GM12878 (cell line): ENCODE measurements around the gene MYH9. TPM values are rescaled to one million over a fixed set of nuclear protein-coding genes. Genes with fewer than 3 reads are reported as not detected.

Experiments used
- ATAC-seq: fragments of 200-7000 bp; cut with Tn5 transposase; 3 replicates; pipeline ENCODE4 v1.9.1; 2020; ENCODE audit warnings: mild to moderate bottlenecking, moderate library complexity
- BruUV-seq: library from RNA; stranded (reverse); fragments of 400-500 nt; replicated peaks from 2 replicates; lab custom pipeline; 2021; lab: Mats Ljungman, UMichigan
- CTCF ChIA-PET: fragments of 300-600 bp; sonication (Branson Sonifier 250); formaldehyde crosslinking; extraction: SDS; loops from one replicate; lab custom pipeline; 2021; ENCODE audit warnings: inconsistent platforms; lab: Yijun Ruan, JAX
- POLR2A ChIA-PET: fragments of 350-600 bp; formaldehyde crosslinking; extraction: SDS; loops from one replicate; lab custom pipeline; 2021; ENCODE audit warnings: inconsistent platforms; lab: Charles Lee
- RAD21 ChIA-PET: fragments of 300-600 bp; sonication (Branson Sonifier 250); formaldehyde crosslinking; loops from one replicate; lab custom pipeline; 2023; ENCODE audit warnings: antibody characterized with exemption; ENCODE audit not compliant: unreplicated experiment; lab: Charles Lee
- SMC1A ChIA-PET: fragments of 300-600 bp; sonication (Branson Sonifier 250); formaldehyde crosslinking; loops from one replicate; lab custom pipeline; 2023; ENCODE audit not compliant: unreplicated experiment, uncharacterized antibody; lab: Charles Lee
- DNase-seq: peaks from one replicate; pipeline ENCODE4 v3.0.0-alpha.2; 2011; ENCODE audit warnings: low read depth, low spot score
- FAIRE-seq: peaks from 3 replicates; lab custom pipeline; 2011; peaks lifted over from hg19 to GRCh38; lab: Jason Lieb, UNC
- H2AFZ ChIP-seq: 2 replicates; pipeline ENCODE4 v1.6.0; 2011; ENCODE audit warnings: low read depth, low read length, control low read depth; ENCODE audit not compliant: control insufficient read depth
- H3K27ac ChIP-seq: 2 replicates; pipeline ENCODE4 v1.5.1; 2011; ENCODE audit warnings: control low read depth; ENCODE audit not compliant: control insufficient read depth, insufficient read depth
- H3K27me3 ChIP-seq, 2 experiments: replicated peaks in 1 of 2; 2 replicates each; pipeline versions ENCODE4 v1.6.0 to v1.6.1; 2011; ENCODE audit warnings: low read length in 1 of 2; ENCODE audit not compliant: control insufficient read depth in 2 of 2, insufficient read depth in 2 of 2
- H3K36me3 ChIP-seq, 2 experiments: 2 replicates each; pipeline ENCODE4 v1.5.1; 2011; ENCODE audit warnings: low read length in 1 of 2; ENCODE audit not compliant: control insufficient read depth in 2 of 2, insufficient read depth in 2 of 2
- H3K4me1 ChIP-seq: 2 replicates; pipeline ENCODE4 v1.6.1; 2011; ENCODE audit warnings: mild to moderate bottlenecking, low read length, moderate library complexity, mixed read lengths; ENCODE audit not compliant: control insufficient read depth, insufficient read depth
- H3K4me2 ChIP-seq: 2 replicates; pipeline ENCODE4 v1.6.0; 2011; ENCODE audit warnings: control low read depth; ENCODE audit not compliant: control insufficient read depth, insufficient read depth
- H3K4me3 ChIP-seq: fragments of 200-600 bp; sonication (generic); 2 replicates; pipeline ENCODE4 v1.5.1; 2016
- H3K79me2 ChIP-seq: 2 replicates; pipeline ENCODE4 v1.6.0; 2011; ENCODE audit warnings: low read length; ENCODE audit not compliant: control insufficient read depth, insufficient read depth
- H3K9ac ChIP-seq: 2 replicates; pipeline ENCODE4 v1.8.0; 2011; ENCODE audit warnings: low read length, control low read depth, mixed read lengths; ENCODE audit not compliant: control insufficient read depth, insufficient read depth
- H3K9me3 ChIP-seq: replicated peaks from 3 replicates; pipeline ENCODE4 v1.5.1; 2011; ENCODE audit warnings: mild to moderate bottlenecking, low read length; ENCODE audit not compliant: control insufficient read depth, insufficient read depth
- H4K20me1 ChIP-seq: 2 replicates; pipeline ENCODE4 v1.6.0; 2011; ENCODE audit not compliant: control insufficient read depth, insufficient read depth
- BMI1 ChIP-seq: fragments of 450-650 bp; IDR thresholded peaks from 2 replicates; pipeline ENCODE4 v1.6.1; 2016; ENCODE audit warnings: mild to moderate bottlenecking, moderate library complexity, borderline replicate concordance
- HDAC2 ChIP-seq: fragments of 200-600 bp; sonication (generic); IDR thresholded peaks from 2 replicates; pipeline ENCODE4 v1.6.1; 2017
- NR2F1 ChIP-seq: fragments of 450-650 bp; conservative IDR thresholded peaks from 2 replicates; pipeline ENCODE4 v1.6.1; 2017; ENCODE audit warnings: mild to moderate bottlenecking
- POLR2AphosphoS2 ChIP-seq: IDR thresholded peaks from 2 replicates; pipeline ENCODE4 v1.6.1; 2011; ENCODE audit warnings: low read depth, mild to moderate bottlenecking, low read length, improper control_type of control experiment, moderate library complexity
- SP1 ChIP-seq: IDR thresholded peaks from one replicate; pipeline ENCODE4 v1.6.1; 2011; ENCODE audit warnings: low read depth, low read length
- TBL1XR1 ChIP-seq: IDR thresholded peaks from 2 replicates; pipeline ENCODE4 v1.6.1; 2012; ENCODE audit warnings: low read depth, low read length, improper control_type of control experiment
- YBX1 ChIP-seq: fragments of 450-650 bp; IDR thresholded peaks from 2 replicates; pipeline ENCODE4 v1.6.1; 2016; ENCODE audit warnings: antibody characterized with exemption
- ZNF274 ChIP-seq: IDR thresholded peaks from one replicate; pipeline ENCODE4 v1.8.0; 2011; ENCODE audit not compliant: insufficient read length, insufficient read depth
- ZNF622 ChIP-seq: fragments of 450-650 bp; IDR thresholded peaks from 2 replicates; pipeline ENCODE4 v1.6.1; 2017; ENCODE audit warnings: mild to moderate bottlenecking, inconsistent platforms
- WGBS: methylation state at CpG from one replicate; pipeline ENCODE4 v1.1.6; 2016; ENCODE audit warnings: low lambda C conversion rate; ENCODE audit not compliant: insufficient replicate concordance, insufficient coverage; ENCODE audit errors: missing lambda C conversion rate; 5-methylcytosine and 5-hydroxymethylcytosine counted together
- in situ Hi-C: fragments of 300-500 bp; cut with MboI; formaldehyde crosslinking; loops from 9 replicates; pipeline ENCODE4 v1.14.3; 2018; ENCODE audit warnings: mixed read lengths
- intact Hi-C: fragments of 100-400 bp; cut with micrococcal nuclease; formaldehyde crosslinking; loops from one replicate; pipeline ENCODE4 v1.14.2; 2022; ENCODE audit not compliant: unreplicated experiment
- polyA plus RNA-seq, 11 experiments: library from polyadenylated mRNA; depleted of rRNA in 4 of 11; unstranded in 6 of 11; stranded (reverse) in 5 of 11; fragments of >200 nt; fragmentation: Nextera tagmentation in 4 of 11; fragmentation: Illumina TruSeq in 1 of 11; extraction: Ambion mirVana in 4 of 11; extraction: Trizol in 1 of 11; gene quantifications; 1 replicate in 1 of 11; 2 replicates in 10 of 11; pipeline versions ENCODE4 v1.2.1 to v1.2.3, GENCODE V29; 2011 to 2016; ENCODE audit warnings: inconsistent platforms in 2 of 11, missing spikeins in 2 of 11, low read depth in 1 of 11
- total RNA-seq, 4 experiments: library from RNA; depleted of rRNA in 3 of 4; stranded (reverse); fragments of >200 nt in 3 of 4; fragmentation: Illumina TruSeq in 1 of 4; extraction: Trizol in 1 of 4; gene quantifications; 2 replicates each; pipeline versions ENCODE4 v1.2.1 to v1.2.3, GENCODE V29; 2013 to 2021
- TF ChIP-seq, protein P1 (sequence below): fragments of 150-350 bp; IDR thresholded peaks from 2 replicates; pipeline ENCODE4 v1.6.1; 2016; ENCODE audit warnings: low read depth, low read length
- TF ChIP-seq, protein P2 (sequence below): fragments of 450-650 bp; formaldehyde crosslinking; IDR thresholded peaks from 2 replicates; pipeline ENCODE4 v1.4.0; 2022; ENCODE audit warnings: mild to moderate bottlenecking, moderate library complexity
- TF ChIP-seq, protein P3 (sequence below): IDR thresholded peaks from 2 replicates; pipeline ENCODE4 v1.6.1; 2012; ENCODE audit warnings: low read length, inconsistent platforms
- TF ChIP-seq, protein P4 (sequence below): fragments of 450-650 bp; IDR thresholded peaks from 2 replicates; pipeline ENCODE4 v1.6.1; 2016; ENCODE audit warnings: mild to moderate bottlenecking

Gene MYH9
- total and polyA plus RNA-seq, 10 of the 15 experiments (the other 5 are each of a cell fraction or from before 2014, with no cell fraction given), result 5.1 to 525 (median 145) TPM

GRCh38 chr22:36398601-36399471 is 11.1 kb upstream of the MYH9 start:
- Histone ChIP-seq H2AFZ (no peak overlapping the region), H3K4me3 (no peak overlapping the region), H3K79me2 (no peaks in the 10 kb centered on the region), H3K27me3 (no peaks in the 10 kb centered on the region), H3K4me2 (no peak overlapping the region), H3K4me1 (no peaks in the 10 kb centered on the region; the same call in 1 of the 2 replicates), H3K27ac (no peak overlapping the region), H3K9ac (no peak overlapping the region), H3K36me3 (no peaks in the 10 kb centered on the region), H4K20me1 (no peaks in the 10 kb centered on the region), H3K9me3 (no peaks in the 10 kb centered on the region)
- intact Hi-C loops, result no loop called here
- ChIA-PET SMC1A (interaction anchor here (0.7 to 1.6 kb wide), 2 partner anchors 11 to 41 kb away, joined by 3 read pairs; partner anchors contain the start of gene MYH9), POLR2A (no interaction called here), RAD21 (no interaction called here), CTCF (interaction anchor here (0.6 to 1.4 kb wide), 2 partner anchors 56 to 71 kb away, joined by 3 to 5 read pairs; no protein-coding TSS in a partner anchor)
- in situ Hi-C loops, result no loop called here
- no peak for ATAC-seq
- DNase-seq, result no peak
- no peak for FAIRE-seq
- no TSS peak for BruUV-seq
- 62% methylated on average over 10 of the region's 10 CpGs for WGBS
- no peak for TF ChIP-seq BMI1
- TF ChIP-seq, protein P1, sequence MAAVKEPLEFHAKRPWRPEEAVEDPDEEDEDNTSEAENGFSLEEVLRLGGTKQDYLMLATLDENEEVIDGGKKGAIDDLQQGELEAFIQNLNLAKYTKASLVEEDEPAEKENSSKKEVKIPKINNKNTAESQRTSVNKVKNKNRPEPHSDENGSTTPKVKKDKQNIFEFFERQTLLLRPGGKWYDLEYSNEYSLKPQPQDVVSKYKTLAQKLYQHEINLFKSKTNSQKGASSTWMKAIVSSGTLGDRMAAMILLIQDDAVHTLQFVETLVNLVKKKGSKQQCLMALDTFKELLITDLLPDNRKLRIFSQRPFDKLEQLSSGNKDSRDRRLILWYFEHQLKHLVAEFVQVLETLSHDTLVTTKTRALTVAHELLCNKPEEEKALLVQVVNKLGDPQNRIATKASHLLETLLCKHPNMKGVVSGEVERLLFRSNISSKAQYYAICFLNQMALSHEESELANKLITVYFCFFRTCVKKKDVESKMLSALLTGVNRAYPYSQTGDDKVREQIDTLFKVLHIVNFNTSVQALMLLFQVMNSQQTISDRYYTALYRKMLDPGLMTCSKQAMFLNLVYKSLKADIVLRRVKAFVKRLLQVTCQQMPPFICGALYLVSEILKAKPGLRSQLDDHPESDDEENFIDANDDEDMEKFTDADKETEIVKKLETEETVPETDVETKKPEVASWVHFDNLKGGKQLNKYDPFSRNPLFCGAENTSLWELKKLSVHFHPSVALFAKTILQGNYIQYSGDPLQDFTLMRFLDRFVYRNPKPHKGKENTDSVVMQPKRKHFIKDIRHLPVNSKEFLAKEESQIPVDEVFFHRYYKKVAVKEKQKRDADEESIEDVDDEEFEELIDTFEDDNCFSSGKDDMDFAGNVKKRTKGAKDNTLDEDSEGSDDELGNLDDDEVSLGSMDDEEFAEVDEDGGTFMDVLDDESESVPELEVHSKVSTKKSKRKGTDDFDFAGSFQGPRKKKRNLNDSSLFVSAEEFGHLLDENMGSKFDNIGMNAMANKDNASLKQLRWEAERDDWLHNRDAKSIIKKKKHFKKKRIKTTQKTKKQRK, result no peak
- TF ChIP-seq HDAC2, result no peak
- TF ChIP-seq, protein P2, sequence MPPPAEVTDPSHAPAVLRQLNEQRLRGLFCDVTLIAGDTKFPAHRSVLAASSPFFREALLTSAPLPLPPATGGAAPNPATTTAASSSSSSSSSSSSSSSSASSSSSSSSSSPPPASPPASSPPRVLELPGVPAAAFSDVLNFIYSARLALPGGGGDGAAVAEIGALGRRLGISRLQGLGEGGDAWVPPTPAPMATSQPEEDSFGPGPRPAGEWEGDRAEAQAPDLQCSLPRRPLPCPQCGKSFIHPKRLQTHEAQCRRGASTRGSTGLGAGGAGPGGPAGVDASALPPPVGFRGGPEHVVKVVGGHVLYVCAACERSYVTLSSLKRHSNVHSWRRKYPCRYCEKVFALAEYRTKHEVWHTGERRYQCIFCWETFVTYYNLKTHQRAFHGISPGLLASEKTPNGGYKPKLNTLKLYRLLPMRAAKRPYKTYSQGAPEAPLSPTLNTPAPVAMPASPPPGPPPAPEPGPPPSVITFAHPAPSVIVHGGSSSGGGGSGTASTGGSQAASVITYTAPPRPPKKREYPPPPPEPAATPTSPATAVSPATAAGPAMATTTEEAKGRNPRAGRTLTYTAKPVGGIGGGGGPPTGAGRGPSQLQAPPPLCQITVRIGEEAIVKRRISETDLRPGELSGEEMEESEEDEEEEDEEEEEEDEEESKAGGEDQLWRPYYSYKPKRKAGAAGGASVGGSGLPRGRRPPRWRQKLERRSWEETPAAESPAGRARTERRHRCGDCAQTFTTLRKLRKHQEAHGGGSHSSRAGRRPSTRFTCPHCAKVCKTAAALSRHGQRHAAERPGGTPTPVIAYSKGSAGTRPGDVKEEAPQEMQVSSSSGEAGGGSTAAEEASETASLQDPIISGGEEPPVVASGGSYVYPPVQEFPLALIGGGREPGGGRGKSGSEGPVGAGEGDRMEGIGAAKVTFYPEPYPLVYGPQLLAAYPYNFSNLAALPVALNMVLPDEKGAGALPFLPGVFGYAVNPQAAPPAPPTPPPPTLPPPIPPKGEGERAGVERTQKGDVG (CRISPR knock-in tag), result no peak
- TF ChIP-seq ZNF274, result no peak
- TF ChIP-seq, protein P3, sequence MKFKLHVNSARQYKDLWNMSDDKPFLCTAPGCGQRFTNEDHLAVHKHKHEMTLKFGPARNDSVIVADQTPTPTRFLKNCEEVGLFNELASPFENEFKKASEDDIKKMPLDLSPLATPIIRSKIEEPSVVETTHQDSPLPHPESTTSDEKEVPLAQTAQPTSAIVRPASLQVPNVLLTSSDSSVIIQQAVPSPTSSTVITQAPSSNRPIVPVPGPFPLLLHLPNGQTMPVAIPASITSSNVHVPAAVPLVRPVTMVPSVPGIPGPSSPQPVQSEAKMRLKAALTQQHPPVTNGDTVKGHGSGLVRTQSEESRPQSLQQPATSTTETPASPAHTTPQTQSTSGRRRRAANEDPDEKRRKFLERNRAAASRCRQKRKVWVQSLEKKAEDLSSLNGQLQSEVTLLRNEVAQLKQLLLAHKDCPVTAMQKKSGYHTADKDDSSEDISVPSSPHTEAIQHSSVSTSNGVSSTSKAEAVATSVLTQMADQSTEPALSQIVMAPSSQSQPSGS, result no peak
- TF ChIP-seq NR2F1, result no peak
- no peak for TF ChIP-seq ZNF622
- TF ChIP-seq POLR2AphosphoS2, result no peak
- no peak for TF ChIP-seq SP1
- no peak for TF ChIP-seq TBL1XR1
- TF ChIP-seq, protein P4, sequence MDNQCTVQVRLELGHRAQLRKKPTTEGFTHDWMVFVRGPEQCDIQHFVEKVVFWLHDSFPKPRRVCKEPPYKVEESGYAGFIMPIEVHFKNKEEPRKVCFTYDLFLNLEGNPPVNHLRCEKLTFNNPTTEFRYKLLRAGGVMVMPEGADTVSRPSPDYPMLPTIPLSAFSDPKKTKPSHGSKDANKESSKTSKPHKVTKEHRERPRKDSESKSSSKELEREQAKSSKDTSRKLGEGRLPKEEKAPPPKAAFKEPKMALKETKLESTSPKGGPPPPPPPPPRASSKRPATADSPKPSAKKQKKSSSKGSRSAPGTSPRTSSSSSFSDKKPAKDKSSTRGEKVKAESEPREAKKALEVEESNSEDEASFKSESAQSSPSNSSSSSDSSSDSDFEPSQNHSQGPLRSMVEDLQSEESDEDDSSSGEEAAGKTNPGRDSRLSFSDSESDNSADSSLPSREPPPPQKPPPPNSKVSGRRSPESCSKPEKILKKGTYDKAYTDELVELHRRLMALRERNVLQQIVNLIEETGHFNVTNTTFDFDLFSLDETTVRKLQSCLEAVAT, result no peak
- TF ChIP-seq YBX1, result no peak
